ENCODE measurements around the gene RAB23. TPM values are rescaled to one million over a fixed set of nuclear protein-coding genes. Genes with fewer than 3 reads are reported as not detected.
A peak's percentile ranks its signal among the peaks of the same experiment; 100 is the strongest.

RAB23 gene
- total and polyA plus RNA-seq, 9 of the 15 experiments (the other 6 are each of a cell fraction or from before 2014, with no cell fraction given): 3.4 to 18.0 (median 9.4) TPM

- Histone ChIP-seq H3K4me3 (peak overlapping the region; percentile 3; the same call in 1 of the 2 replicates), H3K4me1 (replicated peaks in 1 of 2; ENCODE audit: control insufficient read depth in 2 of 2, insufficient read depth in 2 of 2, low read length in 2 of 2) (peaks cover 4 to 16% of the 10 kb centered on the region in 2 experiments), H3K27me3 (ENCODE audit: control insufficient read depth in 2 of 2, insufficient read depth in 2 of 2, low read length in 2 of 2) (no peaks in the 10 kb centered on the region), H4K20me1 (replicated peaks; ENCODE audit: control insufficient read depth, insufficient read depth, low read length) (no peaks in the 10 kb centered on the region), H3K4me2 (ENCODE audit: insufficient read depth, low read length) (peak overlapping the region; percentile 65), H3K9ac (ENCODE audit: insufficient read depth in 1 of 2, low read depth in 2 of 2, low read length in 2 of 2) (peak overlapping the region in 1 of 2 experiments; percentile 77; a peak in 2 of 4 replicates), H3K36me3 (ENCODE audit: control insufficient read depth, insufficient read depth, low read length) (no peaks in the 10 kb centered on the region), H2AFZ (ENCODE audit: low read depth, low read length) (peak overlapping the region; percentile 30; the same call in 1 of the 2 replicates), H3K27ac (ENCODE audit: extremely low read depth, low read depth, low read length) (peak overlapping the region; percentile 73), H3K9me1 (ENCODE audit: control insufficient read depth, insufficient read depth, low read length) (no peaks in the 10 kb centered on the region), H3K79me2 (ENCODE audit: control insufficient read depth, insufficient read depth, low read length) (peaks cover 100% of the 10 kb centered on the region), H3K9me3 (replicated peaks; ENCODE audit: control insufficient read depth, insufficient read depth, low read depth, low read length) (no peaks in the 10 kb centered on the region)
- no TSS peak for BruUV-seq (replicated peaks)
- CTCF ChIA-PET (ENCODE audit: low intra/inter-chr PET ratio): no interaction called here
- WGBS (ENCODE audit: insufficient coverage, low coverage, missing lambda C conversion rate): 0% methylated on average over 7 of the region's 7 CpGs
- ATAC-seq: peak; percentile 31
- in situ Hi-C loops (cut with MboI): no loop called here
- POLR2A ChIA-PET: interaction anchor here (0.8 kb wide), 1 partner anchor 22 kb away, joined by 4 read pairs; no protein-coding TSS in a partner anchor
- FAIRE-seq: peak; percentile 32
- intact Hi-C loops (cut with micrococcal nuclease): loop anchor here (5.0 kb wide), 1 partner anchor 124 kb away; the partner anchor contains the start of gene ZNF451
- DNase-seq (ENCODE audit: extremely low read depth in 1 of 4, low spot score in 3 of 4): peak in 2 of 4 experiments; percentile 19 to 69
- TF ChIP-seq CREB3L1 (IDR thresholded peaks at IDR 0.05; ENCODE audit: borderline replicate concordance, low read depth): no peak
- TF ChIP-seq EP300 (IDR thresholded peaks at IDR 0.05; ENCODE audit: low read length): 0 out of 2 replicates have a peak, but pooled peaks have one; percentile 12
- TF ChIP-seq MNT (conservative IDR thresholded peaks at IDR 0.05): peak; percentile 77 to 84
- peak; percentile 34; the same call in 1 of the 2 replicates for TF ChIP-seq NFIC (IDR thresholded peaks at IDR 0.05)
- TF ChIP-seq E2F4 (CRISPR knock-in tag; IDR thresholded peaks at IDR 0.05; ENCODE audit: low read depth): no peak
- no peak for TF ChIP-seq ADNP (tag; IDR thresholded peaks at IDR 0.05)
- TF ChIP-seq FOXJ3 (CRISPR knock-in tag; IDR thresholded peaks at IDR 0.05): no peak
- TF ChIP-seq CEBPB (tag; IDR thresholded peaks at IDR 0.05): peak; percentile 67
- TF ChIP-seq DMBX1 (CRISPR knock-in tag; IDR thresholded peaks at IDR 0.05; ENCODE audit: borderline replicate concordance): no peak
- TF ChIP-seq RAD51 (IDR thresholded peaks at IDR 0.05; ENCODE audit: borderline replicate concordance, low read depth): peak; percentile 71
- peak; percentile 35; the same call in 1 of the 2 replicates for TF ChIP-seq NKRF (IDR thresholded peaks at IDR 0.05; ENCODE audit: borderline replicate concordance)
- peak; percentile 38; the same call in 1 of the 2 replicates for TF ChIP-seq USF1 (CRISPR knock-in tag; IDR thresholded peaks at IDR 0.05)
Observed at GRCh38 chr6:57216235-57217101, 5.6 kb downstream of the RAB23 start.

Measured in K562 (cell line).